LoVo (cell line): ENCODE data around the gene PPP4R1.

ENCODE experiments used
- DNase-seq: peaks from one replicate; pipeline ENCODE4 v3.0.0-alpha.2; 2016; ENCODE audit warnings: low spot score

PPP4R1 gene

GRCh38 chr18:9587924-9588323, 26.4 kb downstream of the PPP4R1 start:
- DNase-seq, result no peak

DNA sequence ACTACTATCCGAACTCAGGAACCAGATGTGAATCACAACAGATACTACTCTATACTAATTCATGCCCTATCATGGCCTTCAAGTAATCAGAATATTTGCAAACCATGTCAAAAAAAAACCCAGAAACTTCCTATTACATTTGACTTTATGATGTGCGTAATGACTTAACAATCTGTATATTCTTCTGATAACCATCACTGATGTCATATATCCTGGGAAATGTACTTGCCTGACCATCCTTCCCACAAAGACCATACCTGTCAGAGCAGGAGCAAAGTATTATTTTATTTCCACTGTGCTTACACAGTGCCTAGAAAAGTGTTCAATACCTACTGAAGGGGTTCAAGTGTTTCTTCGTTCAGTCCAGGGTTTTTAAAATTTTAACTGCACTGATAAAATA, 27.5 kb downstream of the PPP4R1 start:
- no peak for DNase-seq

DNA sequence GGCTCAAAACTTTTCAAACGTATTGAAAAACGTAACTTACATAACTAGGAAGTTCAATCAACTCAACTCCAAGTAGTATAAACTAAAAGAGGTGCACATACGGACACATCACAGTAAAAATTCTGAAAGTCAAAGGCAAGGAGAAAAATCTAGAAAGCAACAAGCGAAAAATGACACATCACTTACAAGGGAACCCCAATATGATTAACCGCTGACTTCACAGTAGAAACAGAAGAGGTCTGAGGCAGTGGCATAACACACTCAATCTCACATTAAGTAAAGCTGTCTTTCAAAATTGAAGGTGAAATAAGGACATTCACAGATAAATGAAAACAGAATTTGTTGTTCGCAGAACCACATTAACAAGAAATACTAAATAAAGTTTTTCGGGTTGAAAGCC, 32.7 kb downstream of the PPP4R1 start:
- no peak for DNase-seq

DNA sequence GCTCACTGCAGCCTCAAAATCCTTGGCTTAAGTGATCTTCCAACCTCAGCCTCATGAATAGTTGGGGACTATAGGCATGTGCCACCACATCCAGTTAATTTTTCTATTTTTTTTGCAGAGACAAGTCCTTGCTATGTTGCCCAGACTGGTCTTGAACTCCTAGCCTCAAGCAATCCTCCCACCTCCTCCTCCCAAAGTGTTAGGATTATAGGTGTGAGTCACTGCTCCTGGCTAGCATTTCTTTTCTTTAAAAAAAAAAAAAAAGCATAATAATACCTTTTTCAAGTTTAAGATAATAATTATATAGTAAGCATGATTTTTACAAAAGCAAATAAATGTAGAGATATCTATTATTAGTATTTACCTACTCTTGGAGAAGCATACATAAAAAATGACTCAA, 36.1 kb downstream of the PPP4R1 start:
- DNase-seq, result no peak

DNA sequence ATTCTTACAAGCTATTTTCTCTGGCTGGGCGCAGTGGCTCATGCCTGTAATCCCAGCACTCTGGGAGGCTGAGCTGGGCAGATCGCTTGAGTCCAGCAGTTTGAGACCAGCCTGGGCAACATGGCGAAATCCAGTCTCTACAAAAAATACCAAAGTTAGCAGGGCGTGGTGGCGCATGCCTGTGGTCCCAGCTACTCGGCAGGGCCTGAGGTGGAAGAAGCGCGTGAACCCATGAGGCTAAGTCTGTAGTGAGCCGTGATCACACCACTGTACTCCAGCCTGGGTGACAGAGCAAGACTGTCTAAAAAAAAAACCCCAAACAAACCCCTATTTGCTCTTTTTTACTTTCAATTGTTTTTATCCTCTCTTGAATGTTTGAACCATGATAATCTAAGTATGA, 37.0 kb downstream of the PPP4R1 start:
- no peak for DNase-seq

GRCh38 chr18:9575558-9575957, 38.8 kb downstream of the PPP4R1 start:
- peak; percentile 88 for DNase-seq

GRCh38 chr18:9574473-9575115, 39.8 kb downstream of the PPP4R1 start:
- DNase-seq, result no peak

DNA sequence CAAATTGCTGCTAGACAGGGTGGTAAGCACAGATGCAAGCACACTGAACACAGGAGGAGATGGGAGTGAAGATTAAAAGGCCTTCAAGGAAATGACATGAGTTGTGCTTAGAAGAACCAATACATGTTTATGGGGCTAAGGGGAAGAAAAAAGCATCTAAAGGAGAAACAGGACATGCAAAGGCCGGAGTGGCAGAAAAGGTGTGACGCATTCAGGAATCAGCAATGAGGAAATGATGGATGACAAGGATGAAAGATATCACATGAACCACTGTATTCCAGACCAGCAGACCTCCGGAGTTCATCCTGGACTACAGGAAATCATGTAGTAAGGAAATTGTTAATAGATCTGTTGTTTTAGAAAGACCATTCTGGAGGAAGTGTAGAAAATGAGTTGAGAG, 42.8 kb downstream of the PPP4R1 start:
- no peak for DNase-seq

DNA sequence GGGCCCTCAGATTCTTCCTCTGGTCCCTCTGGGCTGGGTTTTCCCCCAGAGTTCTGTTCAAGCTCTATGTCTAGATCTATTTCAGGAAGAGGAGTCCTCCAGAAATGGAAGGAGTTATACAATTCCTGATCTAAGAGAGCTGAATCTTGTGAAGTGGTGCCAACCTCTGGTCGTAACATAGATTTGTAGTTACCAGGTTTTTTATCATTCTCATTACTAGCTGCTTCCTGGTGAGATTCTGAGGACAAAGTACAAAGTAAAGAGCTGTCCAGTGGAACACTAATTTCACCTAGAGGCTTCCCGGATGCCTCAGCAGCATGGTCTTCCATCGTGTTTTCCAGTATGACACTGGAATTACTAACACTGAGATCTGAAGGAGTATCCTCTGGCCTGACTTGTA, 44.1 kb downstream of the PPP4R1 start:
- no peak for DNase-seq

DNA sequence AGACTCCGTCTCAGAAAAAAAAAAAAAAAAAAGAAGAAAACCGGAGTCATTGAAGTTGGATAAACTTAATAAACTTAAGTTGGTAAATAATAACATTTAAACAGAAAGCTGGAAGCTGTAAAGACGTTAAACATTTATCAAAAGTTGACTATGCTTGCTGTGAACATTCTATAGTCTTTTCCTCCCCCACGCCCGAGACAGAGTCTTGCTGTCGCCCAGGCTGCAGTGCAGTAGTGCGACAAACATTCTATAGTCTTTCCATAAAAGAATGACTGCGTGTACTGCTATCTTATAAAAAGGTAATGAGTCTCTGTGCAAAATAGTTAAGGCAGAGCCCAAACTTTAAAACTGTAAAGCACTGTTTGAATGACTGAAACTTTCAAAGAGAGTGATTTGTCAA, 45.2 kb downstream of the PPP4R1 start:
- DNase-seq, result no peak

DNA sequence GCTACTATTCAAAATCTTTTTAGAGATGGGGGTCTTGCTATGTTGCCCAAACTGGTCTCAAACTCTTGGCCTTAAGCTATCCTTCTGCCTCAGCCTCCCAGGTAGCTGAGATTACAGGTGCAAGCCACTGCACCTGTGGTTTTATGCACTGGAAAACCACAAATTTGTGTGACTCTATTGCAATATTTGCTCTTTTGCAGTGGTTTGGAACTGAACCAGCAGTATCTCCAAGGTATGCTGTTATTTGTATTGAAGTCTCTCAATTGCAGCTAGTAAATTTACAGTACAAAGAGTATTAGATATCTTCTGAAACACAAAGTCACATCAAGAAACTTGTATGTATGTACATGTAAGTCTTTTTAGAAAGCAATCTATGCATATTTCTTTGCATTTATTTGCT, 46.2 kb downstream of the PPP4R1 start:
- DNase-seq, result no peak

GRCh38 chr18:9565407-9565806, 49.0 kb downstream of the PPP4R1 start:
- DNase-seq, result no peak

DNA sequence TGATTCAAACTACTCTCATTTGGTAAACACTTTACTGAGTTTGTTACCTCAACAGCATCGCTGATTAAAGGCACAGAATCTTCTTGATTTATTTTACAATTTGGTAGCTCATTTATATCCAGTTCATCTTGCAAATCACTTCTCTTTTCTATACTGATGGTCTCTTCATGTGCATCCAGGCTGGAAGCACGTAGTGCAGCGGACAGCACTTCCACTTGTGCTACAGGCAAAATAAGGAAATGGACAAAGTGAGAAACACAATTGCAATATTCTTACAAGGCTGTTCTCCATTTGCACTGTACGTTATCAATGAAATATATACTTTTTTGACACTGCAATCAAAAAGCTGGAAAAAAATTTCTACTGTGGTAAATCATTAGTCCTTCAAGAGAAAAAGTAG, 51.0 kb downstream of the PPP4R1 start:
- no peak for DNase-seq

DNA sequence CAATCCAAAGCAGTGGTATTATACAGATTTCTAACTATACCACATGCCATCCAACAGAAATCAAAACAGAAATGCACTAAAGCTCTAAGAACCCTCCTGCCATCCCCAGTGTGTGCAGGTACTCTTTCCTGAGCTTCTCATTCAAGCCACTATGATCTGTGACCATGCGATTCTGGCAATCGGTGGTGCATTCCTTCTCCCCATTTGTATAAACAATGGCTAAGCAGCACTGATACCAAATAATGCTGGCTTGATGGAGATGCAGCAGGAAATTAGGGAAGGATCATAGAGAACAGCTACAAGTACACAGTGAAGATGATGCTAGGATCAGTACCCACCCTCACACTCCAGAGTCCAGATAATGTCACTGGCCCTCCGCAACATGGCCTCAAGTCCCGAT, 51.8 kb downstream of the PPP4R1 start:
- no peak for DNase-seq

DNA sequence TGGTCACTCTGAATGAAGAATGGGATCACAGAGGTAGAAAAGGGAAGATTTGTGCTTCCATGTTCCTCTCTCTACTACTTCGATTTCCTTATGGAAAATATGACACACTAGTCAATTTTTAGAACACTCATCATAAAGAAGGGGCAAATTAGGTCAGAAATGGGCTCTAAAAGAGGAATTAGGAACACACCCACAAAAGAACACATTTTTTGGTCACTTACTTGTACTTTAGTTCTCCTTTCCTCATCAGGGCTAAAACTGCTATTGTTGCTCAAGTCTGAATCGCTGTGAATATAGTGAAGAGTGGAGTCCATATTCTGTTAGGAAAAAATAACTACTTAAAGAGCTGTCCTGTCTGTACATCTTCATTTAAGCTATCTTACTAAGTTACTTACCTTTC, 52.6 kb downstream of the PPP4R1 start:
- DNase-seq, result no peak

DNA sequence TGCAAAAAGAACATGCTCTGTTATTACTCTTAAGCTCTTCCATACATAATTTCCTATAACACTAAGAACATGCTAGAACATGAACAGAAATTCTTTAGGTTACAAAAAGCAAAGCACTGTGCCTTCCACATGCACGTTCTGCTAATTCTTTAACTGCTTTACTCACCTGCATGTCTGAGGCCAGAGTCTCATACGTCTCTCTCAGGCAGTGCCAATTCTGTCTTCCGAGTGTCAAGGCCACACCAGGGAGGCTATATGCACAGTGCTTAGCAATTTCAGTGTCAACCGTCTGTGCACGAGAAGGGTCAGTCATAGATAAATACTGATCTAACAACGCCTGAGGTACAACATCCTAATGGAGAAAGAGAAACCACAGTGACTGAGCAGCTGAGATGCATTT, 55.1 kb downstream of the PPP4R1 start:
- no peak for DNase-seq

GRCh38 chr18:9558387-9559064, 55.8 kb downstream of the PPP4R1 start:
- no peak for DNase-seq

DNA sequence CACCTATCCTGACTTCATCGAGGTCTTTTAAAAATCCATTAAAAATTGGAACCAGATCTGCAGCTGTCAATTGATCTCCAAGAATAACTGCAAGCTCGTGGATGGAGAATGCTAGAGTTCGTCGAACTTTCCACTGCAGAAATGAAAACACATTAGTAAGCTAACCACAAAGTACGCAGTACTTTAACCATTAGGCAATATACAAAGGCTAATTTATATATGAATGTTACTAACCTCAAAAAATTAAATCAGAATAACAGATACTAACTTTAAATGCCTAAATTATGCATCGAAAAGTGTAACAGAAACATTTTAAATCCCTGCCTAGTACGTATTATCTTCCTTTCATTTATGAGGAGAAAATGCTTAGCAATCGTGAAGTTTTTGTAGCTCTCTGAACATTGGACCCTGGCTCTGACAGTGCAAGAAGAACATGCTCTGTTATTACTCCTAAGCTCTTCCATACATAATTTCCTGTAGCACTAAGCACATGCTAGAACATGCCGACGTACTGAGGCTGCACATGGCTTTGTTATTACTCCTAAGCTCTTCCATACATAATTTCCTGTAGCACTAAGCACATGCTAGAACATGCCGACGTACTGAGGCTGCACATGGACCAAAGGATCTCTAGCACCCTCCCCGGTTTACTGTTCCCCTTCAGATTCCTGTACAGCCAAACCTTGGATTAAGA, 57.0 kb downstream of the PPP4R1 start:
- no peak for DNase-seq

GRCh38 chr18:9552616-9553015, 61.7 kb downstream of the PPP4R1 start:
- no peak for DNase-seq

GRCh38 chr18:9552191-9552590, 62.2 kb downstream of the PPP4R1 start:
- DNase-seq, result no peak

DNA sequence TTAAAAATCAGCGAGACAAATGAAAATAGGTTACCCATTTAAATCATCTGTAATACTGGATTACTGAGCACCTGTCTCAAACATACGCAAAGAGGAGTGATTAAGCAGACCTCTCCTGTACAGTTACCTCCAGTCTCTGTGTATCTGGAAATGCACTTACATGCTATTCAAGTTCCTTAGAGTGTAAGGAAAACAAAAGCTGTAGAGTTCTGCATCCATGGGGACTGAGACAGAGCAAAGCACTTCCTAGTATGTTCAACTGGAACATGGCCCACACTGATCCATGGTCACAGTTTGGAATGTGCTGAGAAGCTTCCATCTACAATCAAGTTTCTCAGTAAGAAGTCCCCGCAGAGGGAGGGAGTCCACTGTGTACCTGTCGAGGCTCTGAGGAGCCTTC, 63.9 kb downstream of the PPP4R1 start:
- no peak for DNase-seq

DNA sequence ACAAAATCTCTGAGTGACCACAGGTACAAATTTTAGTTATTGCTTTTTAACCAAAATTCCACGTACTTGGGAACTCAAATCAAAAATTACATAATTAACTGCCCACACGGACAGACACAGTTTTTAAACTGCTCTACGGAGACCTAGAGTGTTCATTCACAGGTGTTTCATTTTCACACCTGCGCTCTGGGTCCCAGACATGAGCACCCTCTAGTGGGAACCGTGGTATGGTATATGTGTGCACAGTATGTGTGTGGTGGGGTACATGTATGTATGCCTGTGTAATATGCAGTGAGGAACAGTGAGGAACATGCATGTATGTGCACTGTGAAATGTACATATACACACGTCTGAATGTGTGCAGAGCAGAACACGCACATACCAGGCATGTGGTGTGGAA, 65.0 kb downstream of the PPP4R1 start:
- DNase-seq, result no peak

- DNase-seq, result no peak
Observed at GRCh38 chr18:9547782-9548181, 66.6 kb downstream of the PPP4R1 start.

GRCh38 chr18:9546468-9546867, 67.9 kb downstream of the PPP4R1 start:
- DNase-seq, result no peak
